WERI-Rb-1 (cell line): ENCODE measurements around the gene NRXN2.

Source experiments
- DNase-seq: peaks from one replicate; pipeline ENCODE4 v3.0.0-alpha.2; 2020
- H3K27ac ChIP-seq: fragments of 250-450 bp; sonication (Bioruptor Pico); 2 replicates; pipeline ENCODE4 v1.5.1; 2020; ENCODE audit warnings: mild to moderate bottlenecking, moderate library complexity
- H3K27me3 ChIP-seq: fragments of 250-450 bp; sonication (Bioruptor Pico); 2 replicates; pipeline ENCODE4 v1.5.1; 2021; ENCODE audit warnings: mild to moderate bottlenecking, low read depth, moderate library complexity; ENCODE audit not compliant: insufficient read depth, severe bottlenecking
- H3K36me3 ChIP-seq: fragments of 250-450 bp; sonication (Bioruptor Pico); 2 replicates; pipeline ENCODE4 v1.5.1; 2020; ENCODE audit warnings: mild to moderate bottlenecking, moderate library complexity
- H3K4me3 ChIP-seq: 2 replicates; pipeline ENCODE4 v1.5.1; 2011; ENCODE audit warnings: low read depth, mild to moderate bottlenecking, control low read depth, low read length
- H3K9me3 ChIP-seq: fragments of 250-450 bp; sonication (Bioruptor Pico); 2 replicates; pipeline ENCODE4 v1.5.1; 2021; ENCODE audit warnings: mild to moderate bottlenecking, moderate library complexity; ENCODE audit not compliant: severe bottlenecking
- TF ChIP-seq, protein P1 (sequence below): IDR thresholded peaks from 2 replicates; pipeline ENCODE4 v1.5.1; 2011; ENCODE audit warnings: low read depth, mild to moderate bottlenecking, control low read depth, inconsistent platforms, low read length

NRXN2 gene

DNA sequence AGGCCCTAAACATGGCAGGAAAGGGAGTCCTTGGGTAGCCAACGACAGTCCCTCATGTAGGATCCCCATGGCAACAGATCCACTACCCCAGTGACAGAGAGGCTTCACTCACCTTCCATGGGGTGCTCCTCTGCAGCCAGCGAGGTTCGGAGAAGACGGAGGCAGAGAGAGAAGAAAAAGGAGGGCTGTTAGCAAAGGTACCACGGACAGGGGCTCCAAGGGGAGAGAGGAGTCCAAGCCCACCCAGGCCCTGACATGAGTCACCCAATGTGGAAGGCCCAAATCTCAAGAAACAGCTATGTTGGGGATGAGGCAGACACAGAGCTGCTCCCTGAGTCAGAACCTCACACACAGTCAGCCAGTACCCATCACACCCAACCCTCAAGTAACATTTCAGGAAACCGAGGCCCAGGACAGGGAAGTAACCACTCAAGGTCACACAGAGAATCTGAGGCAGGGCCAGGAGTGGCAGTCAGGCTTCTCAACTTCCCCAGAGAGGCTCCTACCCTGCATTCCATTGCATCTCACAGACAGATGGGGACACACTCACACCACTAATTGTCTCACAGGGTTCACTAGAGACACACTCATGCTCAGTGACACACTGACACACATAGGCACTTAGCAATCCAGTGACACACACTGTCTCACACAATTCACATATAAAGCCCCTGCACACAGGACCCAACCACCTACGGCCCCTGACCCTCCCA lies 25.2 kb downstream of the NRXN2 start:
- Histone ChIP-seq H3K4me3 (no peak overlapping the region), H3K27me3 (no peaks in the 10 kb centered on the region)
- TF ChIP-seq, protein P1, sequence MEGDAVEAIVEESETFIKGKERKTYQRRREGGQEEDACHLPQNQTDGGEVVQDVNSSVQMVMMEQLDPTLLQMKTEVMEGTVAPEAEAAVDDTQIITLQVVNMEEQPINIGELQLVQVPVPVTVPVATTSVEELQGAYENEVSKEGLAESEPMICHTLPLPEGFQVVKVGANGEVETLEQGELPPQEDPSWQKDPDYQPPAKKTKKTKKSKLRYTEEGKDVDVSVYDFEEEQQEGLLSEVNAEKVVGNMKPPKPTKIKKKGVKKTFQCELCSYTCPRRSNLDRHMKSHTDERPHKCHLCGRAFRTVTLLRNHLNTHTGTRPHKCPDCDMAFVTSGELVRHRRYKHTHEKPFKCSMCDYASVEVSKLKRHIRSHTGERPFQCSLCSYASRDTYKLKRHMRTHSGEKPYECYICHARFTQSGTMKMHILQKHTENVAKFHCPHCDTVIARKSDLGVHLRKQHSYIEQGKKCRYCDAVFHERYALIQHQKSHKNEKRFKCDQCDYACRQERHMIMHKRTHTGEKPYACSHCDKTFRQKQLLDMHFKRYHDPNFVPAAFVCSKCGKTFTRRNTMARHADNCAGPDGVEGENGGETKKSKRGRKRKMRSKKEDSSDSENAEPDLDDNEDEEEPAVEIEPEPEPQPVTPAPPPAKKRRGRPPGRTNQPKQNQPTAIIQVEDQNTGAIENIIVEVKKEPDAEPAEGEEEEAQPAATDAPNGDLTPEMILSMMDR: no peak

GRCh38 chr11:64696045-64696444 lies 27.0 kb downstream of the NRXN2 start:
- Histone ChIP-seq H3K9me3 (no peaks in the 10 kb centered on the region), H3K36me3 (no peaks in the 10 kb centered on the region), H3K27me3 (no peaks in the 10 kb centered on the region), H3K4me3 (no peak overlapping the region), H3K27ac (no peak overlapping the region)
- TF ChIP-seq, protein P1: no peak
- DNase-seq: no peak

More for the DNA sequence above, 25.2 kb downstream of the NRXN2 start:
- DNase-seq: no peak
- Histone ChIP-seq H3K9me3 (no peaks in the 10 kb centered on the region), H3K36me3 (no peaks in the 10 kb centered on the region), H3K27ac (no peak overlapping the region)

GRCh38 chr11:64695548-64695947 lies 27.4 kb downstream of the NRXN2 start:
- Histone ChIP-seq H3K36me3 (no peaks in the 10 kb centered on the region), H3K9me3 (no peaks in the 10 kb centered on the region), H3K27ac (no peak overlapping the region), H3K27me3 (no peaks in the 10 kb centered on the region), H3K4me3 (no peak overlapping the region)
- TF ChIP-seq, protein P1: no peak
- no peak for DNase-seq

DNA sequence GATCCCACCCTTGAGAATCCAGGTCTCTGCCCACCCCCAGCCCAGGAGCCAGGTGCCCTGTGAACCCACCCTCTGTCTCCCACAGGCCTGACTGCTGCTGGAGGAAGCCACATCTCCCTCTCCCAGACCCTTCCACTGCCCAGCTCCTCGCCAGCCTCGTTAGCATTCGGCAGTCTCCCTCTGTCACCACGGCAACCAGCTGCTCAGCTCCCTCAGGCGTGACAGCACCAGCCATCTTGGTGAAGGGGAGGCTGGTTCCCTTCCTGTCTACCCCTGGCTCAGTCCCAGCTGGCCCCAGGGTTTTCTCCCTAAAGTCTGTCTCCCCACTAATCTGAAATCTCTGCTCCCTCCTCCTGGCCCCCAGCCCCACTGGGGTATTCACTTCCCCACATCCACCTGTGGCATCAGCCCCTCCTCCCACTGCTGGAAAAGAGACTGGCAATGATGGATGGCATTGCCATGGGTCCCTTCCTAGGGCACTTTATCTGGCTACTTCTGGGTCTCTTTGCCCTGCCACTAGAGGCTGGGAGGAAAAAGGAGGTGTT lies 28.1 kb downstream of the NRXN2 start:
- DNase-seq: peak; percentile 61

GRCh38 chr11:64694026-64694755 lies 28.8 kb downstream of the NRXN2 start:
- no peaks in the 10 kb centered on the region for H3K9me3 ChIP-seq
- TF ChIP-seq, protein P1: no peak
- H3K4me3 ChIP-seq: no peak overlapping the region
- H3K36me3 ChIP-seq: no peaks in the 10 kb centered on the region
- DNase-seq: no peak
- H3K27ac ChIP-seq: no peak overlapping the region
- no peaks in the 10 kb centered on the region for H3K27me3 ChIP-seq

More for the DNA sequence above, 28.1 kb downstream of the NRXN2 start:
- Histone ChIP-seq H3K4me3 (no peak overlapping the region), H3K27me3 (no peaks in the 10 kb centered on the region), H3K36me3 (no peaks in the 10 kb centered on the region), H3K9me3 (no peaks in the 10 kb centered on the region), H3K27ac (no peak overlapping the region)
- TF ChIP-seq, protein P1: no peak
